GM23338 (cell line): Measurements from ENCODE around the gene SLC2A11. TPM values are rescaled to one million over a fixed set of nuclear protein-coding genes. Genes with fewer than 3 reads are reported as not detected.

Experiments
- ATAC-seq: fragments of 200-7000 bp; cut with Tn5 transposase; 3 replicates; pipeline ENCODE4 v1.9.1; 2020
- DNase-seq: peaks from one replicate; pipeline ENCODE4 v3.0.0-alpha.2; 2015; ENCODE audit warnings: low spot score
- H2AFZ ChIP-seq: fragments of 200-600 bp; sonication (generic); 2 replicates; pipeline ENCODE4 v1.8.0; 2016; ENCODE audit warnings: antibody characterized with exemption, mild to moderate bottlenecking, moderate library complexity
- H3F3A ChIP-seq: fragments of 200-600 bp; sonication (generic); replicated peaks from 2 replicates; pipeline ENCODE4 v1.8.0; 2017; ENCODE audit warnings: antibody characterized with exemption, mixed run types, low read depth
- H3K27ac ChIP-seq: fragments of 200-600 bp; sonication (generic); 2 replicates; pipeline ENCODE4 v1.6.1; 2016; ENCODE audit warnings: low read depth
- H3K27me3 ChIP-seq: fragments of 200-600 bp; sonication (generic); 2 replicates; pipeline ENCODE4 v1.8.0; 2016; ENCODE audit warnings: mild to moderate bottlenecking, mixed run types, moderate library complexity; ENCODE audit not compliant: insufficient read depth
- H3K36me3 ChIP-seq: fragments of 200-600 bp; sonication (generic); 2 replicates; pipeline ENCODE4 v1.8.0; 2016; ENCODE audit warnings: mild to moderate bottlenecking; ENCODE audit not compliant: insufficient read depth
- H3K4me1 ChIP-seq: fragments of 200-600 bp; sonication (generic); 2 replicates; pipeline ENCODE4 v1.8.0; 2016; ENCODE audit warnings: mild to moderate bottlenecking, moderate library complexity; ENCODE audit not compliant: insufficient read depth
- H3K4me2 ChIP-seq: fragments of 200-600 bp; sonication (generic); 2 replicates; pipeline ENCODE4 v1.7.1; 2017; ENCODE audit warnings: mixed run types
- H3K4me3 ChIP-seq: fragments of 200-600 bp; sonication (generic); 2 replicates; pipeline ENCODE4 v1.6.1; 2016; ENCODE audit warnings: mixed run types
- H3K79me2 ChIP-seq: fragments of 200-600 bp; sonication (generic); replicated peaks from 2 replicates; pipeline ENCODE4 v1.8.0; 2017; ENCODE audit warnings: mild to moderate bottlenecking; ENCODE audit not compliant: insufficient read depth
- H3K9me2 ChIP-seq: fragments of 200-600 bp; sonication (generic); 2 replicates; pipeline ENCODE4 v1.8.0; 2017; ENCODE audit not compliant: insufficient read depth
- H4K20me1 ChIP-seq: fragments of 200-600 bp; sonication (generic); replicated peaks from 2 replicates; pipeline ENCODE4 v1.8.0; 2017; ENCODE audit warnings: mild to moderate bottlenecking; ENCODE audit not compliant: insufficient read depth
- H3K27ac Mint-ChIP-seq: 2 replicates; pipeline ENCODE4 v1.8.0; 2020; ENCODE audit warnings: inconsistent platforms, mild to moderate bottlenecking, moderate library complexity, mixed read lengths
- H3K27me3 Mint-ChIP-seq: 3 replicates; pipeline ENCODE4 v1.8.0; 2022; ENCODE audit warnings: low read depth, mild to moderate bottlenecking, moderate library complexity, mixed read lengths, inconsistent platforms; ENCODE audit not compliant: insufficient read depth, poor library complexity
- H3K36me3 Mint-ChIP-seq: 3 replicates; pipeline ENCODE4 v1.8.0; 2021; ENCODE audit warnings: low read depth, mild to moderate bottlenecking, inconsistent platforms, moderate library complexity, mixed read lengths
- H3K4me1 Mint-ChIP-seq: 3 replicates; pipeline ENCODE4 v1.8.0; 2020; ENCODE audit warnings: mild to moderate bottlenecking, inconsistent platforms, mixed read lengths
- H3K4me3 Mint-ChIP-seq: 3 replicates; pipeline ENCODE4 v1.8.0; 2021; ENCODE audit warnings: moderate library complexity, mild to moderate bottlenecking, inconsistent platforms, mixed read lengths
- H3K9me3 Mint-ChIP-seq: 3 replicates; pipeline ENCODE4 v1.8.0; 2020; ENCODE audit warnings: moderate library complexity, mild to moderate bottlenecking, inconsistent platforms, mixed read lengths
- EZH2phosphoT487 ChIP-seq: fragments of 200-600 bp; sonication (generic); IDR thresholded peaks from one replicate; pipeline ENCODE4 v1.8.1; 2018; ENCODE audit warnings: antibody characterized with exemption; ENCODE audit not compliant: unreplicated experiment
- REST ChIP-seq: IDR thresholded peaks from one replicate; pipeline ENCODE4 v1.6.1; 2018; ENCODE audit warnings: antibody characterized with exemption; ENCODE audit not compliant: unreplicated experiment
- ZNF462 ChIP-seq: fragments of 250-450 bp; sonication (Bioruptor Pico); IDR thresholded peaks from 2 replicates; pipeline ENCODE4 v1.5.0; 2020; ENCODE audit warnings: mild to moderate bottlenecking, moderate library complexity
- polyA plus RNA-seq: library from polyadenylated mRNA; unstranded; fragments of >200 nt; fragmentation: Nextera tagmentation; extraction: Ambion mirVana; gene quantifications from 2 replicates; pipeline ENCODE4 v1.2.1, GENCODE V29; 2016
- total RNA-seq: library from RNA; depleted of rRNA; stranded (reverse); fragments of >200 nt; shearing (Covaris generic); gene quantifications from 2 replicates; pipeline ENCODE4 v1.2.3, GENCODE V29; 2014

The SLC2A11 gene
- total and polyA plus RNA-seq, 2 experiments from 2014 or later = 7.1 to 21.8 TPM

- Histone ChIP-seq H2AFZ (peak overlapping the region; percentile 66; the same call in 1 of the 2 replicates), H3K27ac (no peak overlapping the region), H3K36me3 (no peaks in the 10 kb centered on the region), H3K27me3 (no peaks in the 10 kb centered on the region), H3K4me1 (peaks cover 34% of the 10 kb centered on the region), H3K9me2 (no peaks in the 10 kb centered on the region), H3K4me2 (no peak overlapping the region), H3F3A (peaks cover 15% of the 10 kb centered on the region; the same call in 1 of the 2 replicates), H3K4me3 (no peak overlapping the region), H4K20me1 (no peaks in the 10 kb centered on the region), H3K79me2 (no peaks in the 10 kb centered on the region)
- H3K27ac Mint-ChIP-seq = peak overlapping the region; percentile 30
- peaks cover 35% of the 10 kb centered on the region for H3K27me3 Mint-ChIP-seq
- ATAC-seq = no peak
- no peaks in the 10 kb centered on the region; the same call in 2 of the 3 replicates for H3K36me3 Mint-ChIP-seq
- H3K4me3 Mint-ChIP-seq = no peak overlapping the region
- no peaks in the 10 kb centered on the region for H3K9me3 Mint-ChIP-seq
- TF ChIP-seq ZNF462 (no peak), EZH2phosphoT487 (no peak), REST (no peak)
- H3K4me1 Mint-ChIP-seq = peaks cover 37% of the 10 kb centered on the region
- DNase-seq = no peak
These were observed 12.2 kb upstream of the SLC2A11 start for GRCh38 chr22:23845265-23846080.
